ENCODE measurements around the gene WDR33. TPM values are rescaled to one million over a fixed set of nuclear protein-coding genes. Genes with fewer than 3 reads are reported as not detected.

The WDR33 gene
- total RNA-seq, 1 donor: 25.7 TPM

DNA sequence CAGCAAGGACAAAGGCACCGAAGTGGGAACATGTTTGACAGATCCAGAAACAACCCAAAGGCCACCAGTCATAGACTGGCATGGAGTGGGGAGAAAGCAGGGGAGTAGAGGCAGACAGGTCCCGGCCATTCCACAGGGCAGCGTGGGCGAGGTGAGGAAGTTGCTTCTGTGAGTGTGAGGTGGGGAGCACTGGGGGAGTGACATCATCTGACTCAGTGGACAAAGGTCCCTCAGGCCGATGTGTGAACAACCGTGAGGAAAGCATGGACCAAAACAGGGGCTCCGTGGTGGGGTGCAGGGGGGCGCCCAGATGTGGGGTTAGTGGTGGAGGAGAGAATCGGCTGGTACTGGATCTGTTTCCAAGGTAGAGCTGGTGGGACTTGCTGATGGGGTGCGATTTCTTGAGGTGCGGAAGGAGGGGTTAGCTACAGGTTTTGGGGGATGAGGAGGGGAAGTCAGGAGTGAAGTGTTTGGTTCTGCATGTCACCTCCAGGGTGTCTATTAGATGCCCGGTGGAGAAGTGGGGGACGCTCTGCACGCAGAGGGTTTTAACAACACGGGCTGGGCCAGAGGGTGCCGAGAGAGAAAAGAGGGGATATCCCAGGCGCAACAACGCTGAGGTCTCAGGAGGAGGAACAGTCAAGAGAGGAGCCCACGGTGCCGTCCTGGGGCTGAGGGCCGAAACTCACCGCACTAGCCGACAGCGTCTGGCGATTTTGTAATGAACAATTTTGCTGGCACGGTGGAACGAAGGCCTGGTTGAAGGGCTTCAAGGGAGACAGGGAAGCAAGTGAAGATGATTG lies 112.2 kb downstream of the WDR33 start:
- H3K79me2 ChIP-seq (ENCODE audit: insufficient read depth, low read length): peaks cover 15% of the 10 kb centered on the region
- DNase-seq (ENCODE audit: insufficient read length, low spot score, missing footprints): peak; percentile 52
- H3K27me3 ChIP-seq (ENCODE audit: insufficient read depth, low read length): no peaks in the 10 kb centered on the region
- no peak overlapping the region for H3K27ac ChIP-seq (ENCODE audit: low read depth, low read length)
- no peaks in the 10 kb centered on the region for H4K20me1 ChIP-seq (ENCODE audit: insufficient read depth, low read length)
- TF ChIP-seq, protein P1, sequence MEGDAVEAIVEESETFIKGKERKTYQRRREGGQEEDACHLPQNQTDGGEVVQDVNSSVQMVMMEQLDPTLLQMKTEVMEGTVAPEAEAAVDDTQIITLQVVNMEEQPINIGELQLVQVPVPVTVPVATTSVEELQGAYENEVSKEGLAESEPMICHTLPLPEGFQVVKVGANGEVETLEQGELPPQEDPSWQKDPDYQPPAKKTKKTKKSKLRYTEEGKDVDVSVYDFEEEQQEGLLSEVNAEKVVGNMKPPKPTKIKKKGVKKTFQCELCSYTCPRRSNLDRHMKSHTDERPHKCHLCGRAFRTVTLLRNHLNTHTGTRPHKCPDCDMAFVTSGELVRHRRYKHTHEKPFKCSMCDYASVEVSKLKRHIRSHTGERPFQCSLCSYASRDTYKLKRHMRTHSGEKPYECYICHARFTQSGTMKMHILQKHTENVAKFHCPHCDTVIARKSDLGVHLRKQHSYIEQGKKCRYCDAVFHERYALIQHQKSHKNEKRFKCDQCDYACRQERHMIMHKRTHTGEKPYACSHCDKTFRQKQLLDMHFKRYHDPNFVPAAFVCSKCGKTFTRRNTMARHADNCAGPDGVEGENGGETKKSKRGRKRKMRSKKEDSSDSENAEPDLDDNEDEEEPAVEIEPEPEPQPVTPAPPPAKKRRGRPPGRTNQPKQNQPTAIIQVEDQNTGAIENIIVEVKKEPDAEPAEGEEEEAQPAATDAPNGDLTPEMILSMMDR (IDR thresholded peaks at IDR 0.05; ENCODE audit: extremely low read depth, low read depth, low read length): no peak
- H3K9me3 ChIP-seq (ENCODE audit: low read depth, low read length): no peaks in the 10 kb centered on the region
- no peak overlapping the region for H2AFZ ChIP-seq (ENCODE audit: low read length)
- H3K4me2 ChIP-seq (ENCODE audit: insufficient read depth, low read length): no peak overlapping the region
- peaks cover 6% of the 10 kb centered on the region for H3K36me3 ChIP-seq (ENCODE audit: insufficient read depth, low read length)
- peaks cover 21% of the 10 kb centered on the region for H3K4me1 ChIP-seq (ENCODE audit: insufficient read depth, low read length)
- H3K4me3 ChIP-seq (ENCODE audit: insufficient read depth, low read length): no peak overlapping the region

DNA sequence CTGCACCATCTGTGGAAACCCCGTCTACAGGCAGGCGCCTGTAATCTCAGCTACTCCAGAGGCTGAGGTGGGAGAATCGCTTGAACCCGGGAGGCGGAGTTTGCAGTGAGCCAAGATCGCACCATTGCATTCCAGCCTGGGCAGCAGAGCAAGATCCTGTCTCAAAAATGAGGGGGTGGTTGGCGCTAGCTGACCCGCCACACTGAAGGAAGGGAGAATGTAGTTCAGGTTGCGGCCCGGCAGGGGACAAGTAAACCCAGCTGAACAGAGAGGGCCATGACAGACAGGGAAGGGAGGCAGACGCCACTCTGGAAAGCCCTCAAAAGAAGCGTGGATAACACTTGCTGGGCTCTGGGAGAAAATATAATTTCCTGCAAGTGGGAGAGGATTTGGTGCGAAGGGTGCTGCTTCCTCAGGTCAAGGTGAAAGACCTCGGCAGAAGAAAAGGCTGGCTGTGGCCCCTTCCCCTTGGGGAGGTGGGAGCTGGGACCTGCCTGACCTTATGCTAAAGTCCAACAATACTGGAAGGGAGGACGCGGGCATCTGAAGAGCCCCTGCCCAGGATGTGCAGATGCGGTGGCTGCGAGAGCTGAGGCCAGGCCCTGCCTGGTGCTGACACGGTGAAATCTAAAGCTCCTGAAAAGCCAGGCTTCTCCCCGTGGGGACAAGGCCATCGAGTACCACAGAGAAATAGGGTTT lies 113.3 kb downstream of the WDR33 start:
- no peak overlapping the region for H2AFZ ChIP-seq (ENCODE audit: low read length)
- no peaks in the 10 kb centered on the region for H3K27me3 ChIP-seq (ENCODE audit: insufficient read depth, low read length)
- H3K36me3 ChIP-seq (ENCODE audit: insufficient read depth, low read length): no peaks in the 10 kb centered on the region
- H3K4me2 ChIP-seq (ENCODE audit: insufficient read depth, low read length): no peak overlapping the region
- H3K27ac ChIP-seq (ENCODE audit: low read depth, low read length): no peak overlapping the region
- no peak overlapping the region for H3K4me3 ChIP-seq (ENCODE audit: insufficient read depth, low read length)
- H3K9me3 ChIP-seq (ENCODE audit: low read depth, low read length): no peaks in the 10 kb centered on the region
- H3K79me2 ChIP-seq (ENCODE audit: insufficient read depth, low read length): peaks cover 6% of the 10 kb centered on the region
- no peaks in the 10 kb centered on the region for H4K20me1 ChIP-seq (ENCODE audit: insufficient read depth, low read length)
- H3K4me1 ChIP-seq (ENCODE audit: insufficient read depth, low read length): peaks cover 20% of the 10 kb centered on the region
- peak; percentile 39 for DNase-seq (ENCODE audit: insufficient read length, low spot score, missing footprints)
- TF ChIP-seq, protein P1 (IDR thresholded peaks at IDR 0.05; ENCODE audit: extremely low read depth, low read depth, low read length): no peak

- peak overlapping the region; percentile 37 for H3K27ac ChIP-seq (ENCODE audit: low read depth, low read length)
- TF ChIP-seq, protein P1 (IDR thresholded peaks at IDR 0.05; ENCODE audit: extremely low read depth, low read depth, low read length): peak; percentile 57
- no peaks in the 10 kb centered on the region for H3K36me3 ChIP-seq (ENCODE audit: insufficient read depth, low read length)
- H3K79me2 ChIP-seq (ENCODE audit: insufficient read depth, low read length): no peaks in the 10 kb centered on the region
- DNase-seq (ENCODE audit: insufficient read length, low spot score, missing footprints): peak; percentile 96
- no peaks in the 10 kb centered on the region for H3K9me3 ChIP-seq (ENCODE audit: low read depth, low read length)
- peak overlapping the region; percentile 69 for H3K4me3 ChIP-seq (ENCODE audit: insufficient read depth, low read length)
- H3K4me1 ChIP-seq (ENCODE audit: insufficient read depth, low read length): peaks cover 18% of the 10 kb centered on the region
- H4K20me1 ChIP-seq (ENCODE audit: insufficient read depth, low read length): no peaks in the 10 kb centered on the region
- H2AFZ ChIP-seq (ENCODE audit: low read length): peak overlapping the region; percentile 74
- no peaks in the 10 kb centered on the region for H3K27me3 ChIP-seq (ENCODE audit: insufficient read depth, low read length)
- peak overlapping the region; percentile 81 for H3K4me2 ChIP-seq (ENCODE audit: insufficient read depth, low read length)
Observed at GRCh38 chr2:127695491-127696472, 115.2 kb downstream of the WDR33 start.

All from osteoblast (primary cell).